KMS-11 (cell line): ENCODE data around the gene MYO5C.

ENCODE experiments used
- H2AFZ ChIP-seq: fragments of 200-600 bp; sonication (generic); 2 replicates; pipeline ENCODE4 v1.6.1; 2016; ENCODE audit warnings: antibody characterized with exemption, mixed run types, low read depth
- H3K27ac ChIP-seq: fragments of 200-600 bp; sonication (generic); 2 replicates; pipeline ENCODE4 v1.6.1; 2016; ENCODE audit warnings: mild to moderate bottlenecking, mixed run types
- H3K27me3 ChIP-seq: fragments of 200-600 bp; sonication (generic); 2 replicates; pipeline ENCODE4 v1.6.1; 2017; ENCODE audit warnings: mild to moderate bottlenecking, low read depth, mixed run types, moderate library complexity; ENCODE audit not compliant: insufficient read depth
- H3K36me3 ChIP-seq: fragments of 200-600 bp; sonication (generic); 2 replicates; pipeline ENCODE4 v1.6.1; 2017; ENCODE audit warnings: mild to moderate bottlenecking, mixed run types; ENCODE audit not compliant: insufficient read depth
- H3K4me1 ChIP-seq: fragments of 200-600 bp; sonication (generic); 2 replicates; pipeline ENCODE4 v1.6.1; 2016; ENCODE audit warnings: mild to moderate bottlenecking, low read depth, mixed run types; ENCODE audit not compliant: poor library complexity, severe bottlenecking
- H3K4me2 ChIP-seq: fragments of 200-600 bp; sonication (generic); 2 replicates; pipeline ENCODE4 v1.7.0; 2016; ENCODE audit warnings: mild to moderate bottlenecking, mixed run types
- H3K4me3 ChIP-seq: fragments of 200-600 bp; sonication (generic); IDR thresholded peaks from 2 replicates; pipeline ENCODE4 v1.6.1; 2017; ENCODE audit warnings: low read depth, low read length, mixed read lengths; ENCODE audit not compliant: insufficient read depth
- H3K79me2 ChIP-seq: fragments of 200-600 bp; sonication (generic); 2 replicates; pipeline ENCODE4 v1.6.1; 2016; ENCODE audit warnings: low read depth, mixed run types; ENCODE audit not compliant: insufficient read depth
- H3K9ac ChIP-seq: fragments of 200-600 bp; sonication (generic); 2 replicates; pipeline ENCODE4 v1.6.1; 2016; ENCODE audit warnings: mild to moderate bottlenecking, mixed run types
- H4K20me1 ChIP-seq: fragments of 200-600 bp; sonication (generic); 2 replicates; pipeline ENCODE4 v1.6.1; 2016; ENCODE audit warnings: mild to moderate bottlenecking, mixed run types; ENCODE audit not compliant: insufficient read depth
- TF ChIP-seq, protein P1 (sequence below): fragments of 200-600 bp; sonication (generic); conservative IDR thresholded peaks from 2 replicates; pipeline ENCODE4 v1.6.1; 2017; ENCODE audit warnings: low read depth, mild to moderate bottlenecking, antibody characterized with exemption, low read length, moderate library complexity, mixed read lengths

MYO5C gene

GRCh38 chr15:52207191-52207590 is 88.4 kb downstream of the MYO5C start:
- Histone ChIP-seq H3K4me2 (no peak overlapping the region), H4K20me1 (no peaks in the 10 kb centered on the region), H3K27ac (no peak overlapping the region), H3K36me3 (no peaks in the 10 kb centered on the region), H3K4me1 (no peaks in the 10 kb centered on the region), H3K27me3 (no peaks in the 10 kb centered on the region), H3K9ac (no peak overlapping the region), H3K4me3 (no peak overlapping the region), H3K79me2 (no peaks in the 10 kb centered on the region), H2AFZ (no peak overlapping the region)
- TF ChIP-seq, protein P1, sequence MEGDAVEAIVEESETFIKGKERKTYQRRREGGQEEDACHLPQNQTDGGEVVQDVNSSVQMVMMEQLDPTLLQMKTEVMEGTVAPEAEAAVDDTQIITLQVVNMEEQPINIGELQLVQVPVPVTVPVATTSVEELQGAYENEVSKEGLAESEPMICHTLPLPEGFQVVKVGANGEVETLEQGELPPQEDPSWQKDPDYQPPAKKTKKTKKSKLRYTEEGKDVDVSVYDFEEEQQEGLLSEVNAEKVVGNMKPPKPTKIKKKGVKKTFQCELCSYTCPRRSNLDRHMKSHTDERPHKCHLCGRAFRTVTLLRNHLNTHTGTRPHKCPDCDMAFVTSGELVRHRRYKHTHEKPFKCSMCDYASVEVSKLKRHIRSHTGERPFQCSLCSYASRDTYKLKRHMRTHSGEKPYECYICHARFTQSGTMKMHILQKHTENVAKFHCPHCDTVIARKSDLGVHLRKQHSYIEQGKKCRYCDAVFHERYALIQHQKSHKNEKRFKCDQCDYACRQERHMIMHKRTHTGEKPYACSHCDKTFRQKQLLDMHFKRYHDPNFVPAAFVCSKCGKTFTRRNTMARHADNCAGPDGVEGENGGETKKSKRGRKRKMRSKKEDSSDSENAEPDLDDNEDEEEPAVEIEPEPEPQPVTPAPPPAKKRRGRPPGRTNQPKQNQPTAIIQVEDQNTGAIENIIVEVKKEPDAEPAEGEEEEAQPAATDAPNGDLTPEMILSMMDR, result no peak

DNA sequence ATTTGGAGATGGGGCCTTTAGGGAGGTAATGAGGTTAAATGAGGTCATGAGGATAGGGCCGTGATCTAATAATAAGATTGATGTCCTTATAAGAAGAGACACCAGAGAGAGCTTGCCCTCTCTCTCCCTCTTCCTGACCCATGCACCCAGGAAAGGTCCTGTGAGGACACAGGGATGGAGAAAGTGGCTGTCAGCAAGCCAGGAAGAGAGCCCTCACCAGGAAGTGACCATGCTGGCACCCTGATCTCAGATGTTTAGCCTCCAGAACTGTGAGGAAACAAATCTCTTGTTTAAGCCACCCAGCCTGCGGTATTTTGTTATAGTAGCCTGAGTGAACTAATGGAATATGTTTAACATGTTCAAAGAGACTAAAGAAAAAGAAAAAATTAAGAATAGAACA is 89.2 kb downstream of the MYO5C start:
- Histone ChIP-seq H3K4me2 (no peak overlapping the region), H3K79me2 (no peaks in the 10 kb centered on the region), H4K20me1 (no peaks in the 10 kb centered on the region), H3K27ac (no peak overlapping the region), H2AFZ (no peak overlapping the region), H3K4me3 (no peak overlapping the region), H3K27me3 (no peaks in the 10 kb centered on the region), H3K4me1 (no peaks in the 10 kb centered on the region), H3K36me3 (no peaks in the 10 kb centered on the region), H3K9ac (no peak overlapping the region)
- TF ChIP-seq, protein P1, result no peak

- no peaks in the 10 kb centered on the region for H3K36me3 ChIP-seq
- no peaks in the 10 kb centered on the region for H3K4me1 ChIP-seq
- TF ChIP-seq, protein P1, result no peak
- no peaks in the 10 kb centered on the region for H3K79me2 ChIP-seq
- H4K20me1 ChIP-seq, result no peaks in the 10 kb centered on the region
- no peak overlapping the region for H2AFZ ChIP-seq
- H3K27me3 ChIP-seq, result no peaks in the 10 kb centered on the region
- no peak overlapping the region for H3K27ac ChIP-seq
- H3K4me3 ChIP-seq, result no peak overlapping the region
- H3K9ac ChIP-seq, result no peak overlapping the region
- no peak overlapping the region for H3K4me2 ChIP-seq
Observed at GRCh38 chr15:52204657-52205056, 90.9 kb downstream of the MYO5C start.

- no peaks in the 10 kb centered on the region for H4K20me1 ChIP-seq
- H3K27me3 ChIP-seq, result no peaks in the 10 kb centered on the region
- TF ChIP-seq, protein P1, result no peak
- no peaks in the 10 kb centered on the region for H3K79me2 ChIP-seq
- H3K4me3 ChIP-seq, result no peak overlapping the region
- H3K4me2 ChIP-seq, result no peak overlapping the region
- H3K9ac ChIP-seq, result no peak overlapping the region
- no peaks in the 10 kb centered on the region for H3K36me3 ChIP-seq
- no peaks in the 10 kb centered on the region for H3K4me1 ChIP-seq
- H3K27ac ChIP-seq, result no peak overlapping the region
- H2AFZ ChIP-seq, result no peak overlapping the region
Observed at GRCh38 chr15:52200831-52201365, 94.7 kb downstream of the MYO5C start.

GRCh38 chr15:52199271-52199670 is 96.3 kb downstream of the MYO5C start:
- H3K79me2 ChIP-seq, result no peaks in the 10 kb centered on the region
- H3K4me2 ChIP-seq, result no peak overlapping the region
- H2AFZ ChIP-seq, result no peak overlapping the region
- H3K36me3 ChIP-seq, result no peaks in the 10 kb centered on the region
- no peak overlapping the region for H3K4me3 ChIP-seq
- TF ChIP-seq, protein P1, result no peak
- H3K27me3 ChIP-seq, result no peaks in the 10 kb centered on the region
- H3K9ac ChIP-seq, result no peak overlapping the region
- H3K27ac ChIP-seq, result no peak overlapping the region
- H3K4me1 ChIP-seq, result no peaks in the 10 kb centered on the region
- H4K20me1 ChIP-seq, result no peaks in the 10 kb centered on the region
